ENCODE data around the gene GALNT18. TPM values are rescaled to one million over a fixed set of nuclear protein-coding genes. Genes with fewer than 3 reads are reported as not detected.

The GALNT18 gene
- total RNA-seq, 1 experiment from 2014 or later: 1.7 TPM

- Histone ChIP-seq H3K27ac (ENCODE audit: insufficient read length, low read depth, low read length) (no peak overlapping the region), H2AFZ (ENCODE audit: low read length) (no peak overlapping the region), H2AK5ac (ENCODE audit: insufficient read length, low read length) (no peak overlapping the region), H3T11ph (ENCODE audit: low read length) (no peak overlapping the region), H2BK12ac (ENCODE audit: insufficient read length, low read depth, low read length) (no peak overlapping the region), H3K79me2 (ENCODE audit: insufficient read depth, low read length) (no peaks in the 10 kb centered on the region), H2BK20ac (ENCODE audit: low read depth, low read length, poor library complexity, severe bottlenecking) (no peak overlapping the region), H3K9me3 (ENCODE audit: control insufficient read depth, low read depth, low read length) (no peaks in the 10 kb centered on the region), H2BK120ac (ENCODE audit: low read depth, low read length, poor library complexity, severe bottlenecking) (no peak overlapping the region), H3K9ac (ENCODE audit: extremely low read depth, insufficient read length, low read length) (no peak overlapping the region), H3K23me2 (ENCODE audit: insufficient read length, low read depth, low read length, poor library complexity, severe bottlenecking) (no peaks in the 10 kb centered on the region), H3K4me1 (ENCODE audit: insufficient read depth, low read length) (no peaks in the 10 kb centered on the region), H3K79me1 (ENCODE audit: insufficient read depth, low read depth, low read length, poor library complexity, severe bottlenecking) (no peaks in the 10 kb centered on the region), H4K5ac (ENCODE audit: insufficient read length, low read depth, low read length) (no peak overlapping the region), H3K27me3 (ENCODE audit: insufficient read depth, low read length) (no peaks in the 10 kb centered on the region), H4K20me1 (ENCODE audit: control insufficient read depth, insufficient read depth, insufficient read length) (no peaks in the 10 kb centered on the region), H3K4ac (ENCODE audit: low read depth, low read length) (no peak overlapping the region), H4K8ac (replicated peaks; ENCODE audit: insufficient read length, low read depth, low read length) (no peak overlapping the region), H3K14ac (ENCODE audit: insufficient read depth, low read length) (no peak overlapping the region), H3K56ac (ENCODE audit: insufficient read length, low read depth, low read length) (no peak overlapping the region), H4K91ac (ENCODE audit: insufficient read length, low read depth, low read length) (no peak overlapping the region), H2BK15ac (ENCODE audit: low read depth, low read length) (no peak overlapping the region), H3K18ac (ENCODE audit: insufficient read length, low read depth, low read length) (no peak overlapping the region), H3K4me2 (ENCODE audit: insufficient read depth, insufficient read length, low read length) (no peak overlapping the region), H2BK5ac (ENCODE audit: insufficient read length, low read length) (no peak overlapping the region), H3K23ac (ENCODE audit: insufficient read length, low read depth, low read length) (no peak overlapping the region)
- peaks cover 0 to 4% of the 10 kb centered on the region in 2 experiments; a peak in 1 of 5 replicates for H3K9me3 Mint-ChIP-seq
- no CpG with 5 or more reads among the region's 5 CpGs for WGBS (ENCODE audit: extremely low coverage, insufficient read length, low lambda C conversion rate)
- DNase-seq: no peak
- no peaks in the 10 kb centered on the region; a peak in 1 of 7 replicates for H3K36me3 Mint-ChIP-seq (ENCODE audit: insufficient read depth in 1 of 3, low read depth in 3 of 3)
- no peak overlapping the region for H3K27ac Mint-ChIP-seq
- H3K4me3 Mint-ChIP-seq: no peak overlapping the region
- peaks cover 61% of the 10 kb centered on the region for H3K27me3 Mint-ChIP-seq (ENCODE audit: low read depth)
- no peak for TF ChIP-seq CTCF (conservative IDR thresholded peaks at IDR 0.05)
- peaks cover 30 to 31% of the 10 kb centered on the region in 2 experiments for H3K4me1 Mint-ChIP-seq
Measured at GRCh38 chr11:11373934-11374333, 247.9 kb downstream of the GALNT18 start.
